Esophagus squamous epithelium (tissue), 5 donors: ENCODE results near the gene CD276. TPM values are rescaled to one million over a fixed set of nuclear protein-coding genes. Genes with fewer than 3 reads are reported as not detected.

Experiments
- DNase-seq: peaks from one replicate; lab custom pipeline; 2025; lab: John Stamatoyannopoulos, UW
- H3K27ac ChIP-seq, 4 donors: fragments of 200-600 bp; sonication (generic); one replicate each; pipeline ENCODE4 v1.5.1; 2016 to 2019; ENCODE audit warnings: mild to moderate bottlenecking in 1 of 4
- H3K27me3 ChIP-seq, 4 donors: fragments of 200-600 bp; sonication (generic); 1 replicate in 3 of 4; 2 replicates in 1 of 4; pipeline versions ENCODE4 v1.5.1 to v1.6.0; 2017 to 2021; ENCODE audit warnings: antibody characterized with exemption in 1 of 4
- H3K36me3 ChIP-seq, 3 donors: fragments of 200-600 bp; sonication (generic); one replicate each; pipeline ENCODE4 v1.5.1; 2016 to 2019
- H3K4me1 ChIP-seq, 3 donors: fragments of 200-600 bp; sonication (generic); one replicate each; pipeline ENCODE4 v1.5.1; 2017 to 2019
- H3K4me3 ChIP-seq, 4 donors: fragments of 200-600 bp; sonication (generic); 1 replicate in 3 of 4; 2 replicates in 1 of 4; pipeline ENCODE4 v1.5.1; 2016 to 2019; ENCODE audit warnings: mild to moderate bottlenecking in 2 of 4, moderate library complexity in 1 of 4
- H3K9me3 ChIP-seq, 3 donors: fragments of 200-600 bp; sonication (generic); one replicate each; pipeline ENCODE4 v1.5.1; 2016 to 2019
- POLR2A ChIP-seq, 4 donors: fragments of 450-650 bp; IDR thresholded peaks; one replicate each; pipeline ENCODE4 v1.6.1; 2017; ENCODE audit warnings: antibody characterized with exemption in 4 of 4, mild to moderate bottlenecking in 4 of 4, moderate library complexity in 3 of 4
- WGBS, 2 donors: methylation state at CpG; one replicate each; pipeline ENCODE4 v1.1.5; 2018; 5-methylcytosine and 5-hydroxymethylcytosine counted together
- intact Hi-C: fragments of 100-400 bp; cut with DNase I; formaldehyde crosslinking; loops from one replicate; pipeline ENCODE4 v1.15.0; 2022
- total RNA-seq, 4 donors: library from RNA; depleted of rRNA; stranded (reverse); fragments of >200 nt; gene quantifications; one replicate each; pipeline ENCODE4 v1.1.0, GENCODE V29; 2016
- TF ChIP-seq, protein P1 (sequence below), 6 experiments: fragments of 450-650 bp in 4 of 6; fragments of 200-600 bp in 2 of 6; sonication (generic) in 2 of 6; IDR thresholded peaks; one replicate each; pipeline ENCODE4 v1.5.1; 2016 to 2019; ENCODE audit warnings: antibody characterized with exemption in 6 of 6, mild to moderate bottlenecking in 4 of 6, moderate library complexity in 4 of 6
- donor health status: DM: yes; HTN: yes; CAD: no.

CD276 gene
- total RNA-seq, 4 donors from 2014 or later: 12.9 to 21.9 (median 19.1) TPM

DNA sequence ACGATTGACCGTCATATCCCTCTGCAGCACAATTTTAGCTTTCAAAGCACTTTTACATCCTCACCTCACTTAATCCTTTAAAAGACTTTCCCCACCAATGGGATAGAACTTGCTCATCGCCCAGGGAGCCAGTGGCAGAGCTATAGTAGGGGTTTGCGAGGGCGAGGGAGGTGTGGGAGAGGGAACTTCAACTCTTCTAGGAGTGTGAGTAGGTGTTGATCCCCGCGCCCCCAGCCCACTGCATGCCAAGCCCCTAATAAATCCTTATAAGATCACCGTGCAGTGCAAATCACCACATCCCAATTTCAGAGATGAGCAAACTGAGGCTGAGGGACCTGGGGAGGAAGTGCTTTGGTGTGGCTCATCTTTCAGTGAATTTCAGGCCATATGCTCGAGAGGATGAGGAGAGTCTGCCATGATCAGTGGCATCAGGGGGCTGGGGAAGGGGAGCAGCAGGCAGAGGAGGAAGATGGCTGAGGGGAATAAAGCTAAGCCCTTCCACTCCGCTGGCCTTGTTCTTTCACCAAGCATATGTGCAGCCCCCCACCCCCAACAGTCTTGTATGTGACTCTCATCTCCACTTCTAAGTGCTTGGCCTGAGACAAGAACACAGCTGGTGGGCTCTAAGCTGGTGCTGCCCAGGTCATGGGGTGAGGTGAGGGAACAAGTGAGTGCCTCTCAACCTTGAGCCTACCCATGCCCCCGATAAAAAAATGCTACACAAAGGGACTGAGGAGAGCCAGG is 63.8 kb downstream of the CD276 start:
- no peaks in the 10 kb centered on the region for H3K36me3 ChIP-seq
- H3K27ac ChIP-seq: no peak overlapping the region
- DNase-seq: no peak
- H3K4me1 ChIP-seq: peaks cover 5 to 33% (median 8%) of the 10 kb centered on the region in 3 donors
- intact Hi-C loops: no loop called here
- peaks cover 0 to 22% (median 5%) of the 10 kb centered on the region in 4 donors for H3K27me3 ChIP-seq
- 84 to 85% methylated on average over 7 to 10 of the region's 11 CpGs for WGBS, 2 donors
- TF ChIP-seq, protein P1, sequence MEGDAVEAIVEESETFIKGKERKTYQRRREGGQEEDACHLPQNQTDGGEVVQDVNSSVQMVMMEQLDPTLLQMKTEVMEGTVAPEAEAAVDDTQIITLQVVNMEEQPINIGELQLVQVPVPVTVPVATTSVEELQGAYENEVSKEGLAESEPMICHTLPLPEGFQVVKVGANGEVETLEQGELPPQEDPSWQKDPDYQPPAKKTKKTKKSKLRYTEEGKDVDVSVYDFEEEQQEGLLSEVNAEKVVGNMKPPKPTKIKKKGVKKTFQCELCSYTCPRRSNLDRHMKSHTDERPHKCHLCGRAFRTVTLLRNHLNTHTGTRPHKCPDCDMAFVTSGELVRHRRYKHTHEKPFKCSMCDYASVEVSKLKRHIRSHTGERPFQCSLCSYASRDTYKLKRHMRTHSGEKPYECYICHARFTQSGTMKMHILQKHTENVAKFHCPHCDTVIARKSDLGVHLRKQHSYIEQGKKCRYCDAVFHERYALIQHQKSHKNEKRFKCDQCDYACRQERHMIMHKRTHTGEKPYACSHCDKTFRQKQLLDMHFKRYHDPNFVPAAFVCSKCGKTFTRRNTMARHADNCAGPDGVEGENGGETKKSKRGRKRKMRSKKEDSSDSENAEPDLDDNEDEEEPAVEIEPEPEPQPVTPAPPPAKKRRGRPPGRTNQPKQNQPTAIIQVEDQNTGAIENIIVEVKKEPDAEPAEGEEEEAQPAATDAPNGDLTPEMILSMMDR (IDR thresholded peaks at IDR 0.05): no peak
- TF ChIP-seq POLR2A (IDR thresholded peaks at IDR 0.05): no peak
- H3K9me3 ChIP-seq: no peaks in the 10 kb centered on the region
- H3K4me3 ChIP-seq: no peak overlapping the region

DNA sequence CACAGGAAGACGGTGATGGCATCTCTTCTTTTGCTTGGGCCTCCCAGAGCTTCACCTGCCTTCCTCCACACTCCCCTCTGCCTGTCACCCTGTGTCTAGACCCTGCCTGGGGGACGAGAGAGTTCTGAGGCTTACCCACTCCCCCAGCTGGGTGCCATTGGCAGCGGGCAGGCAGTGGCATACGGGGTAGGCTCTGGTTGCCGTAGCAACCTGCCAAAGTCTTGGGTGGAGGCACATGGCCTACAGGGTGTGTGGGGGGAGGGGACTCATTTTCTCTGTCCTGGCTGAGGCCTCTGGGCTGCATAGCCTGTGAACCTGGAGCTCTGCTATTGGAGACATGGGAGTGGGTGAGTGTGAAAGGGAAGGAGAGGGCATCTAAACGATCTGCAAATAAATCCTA is 64.5 kb downstream of the CD276 start:
- WGBS, 2 donors: 68 to 69% methylated on average over 5 to 6 of the region's 6 CpGs
- Histone ChIP-seq H3K4me1 (peaks cover 5 to 35% (median 8%) of the 10 kb centered on the region in 3 donors), H3K9me3 (no peaks in the 10 kb centered on the region), H3K27ac (no peak overlapping the region), H3K27me3 (peaks cover 0 to 29% (median 8%) of the 10 kb centered on the region in 4 donors), H3K36me3 (no peaks in the 10 kb centered on the region), H3K4me3 (no peak overlapping the region)
- intact Hi-C loops: no loop called here
- TF ChIP-seq, protein P1 (IDR thresholded peaks at IDR 0.05): no peak
- TF ChIP-seq POLR2A (IDR thresholded peaks at IDR 0.05): no peak
- DNase-seq: no peak

DNA sequence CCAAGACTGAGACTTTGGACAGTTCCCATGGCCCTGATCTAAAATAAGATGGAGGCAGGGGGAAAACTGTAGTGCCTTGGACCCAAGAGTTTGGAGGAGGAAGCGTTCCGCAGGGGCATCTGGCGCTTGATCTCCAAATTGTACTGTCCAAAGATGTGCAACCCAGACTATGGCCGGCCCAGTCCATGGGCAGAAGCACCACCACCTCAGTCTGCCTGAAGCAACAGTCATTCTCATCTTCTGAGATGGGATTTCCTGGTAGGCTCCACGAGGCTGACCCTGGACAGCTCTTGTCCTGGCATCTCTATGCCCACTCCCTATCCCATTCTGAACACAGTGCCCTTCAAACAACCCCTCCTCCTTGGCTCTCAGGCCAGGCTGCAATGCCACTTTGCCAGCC is 65.3 kb downstream of the CD276 start:
- Histone ChIP-seq H3K27ac (no peak overlapping the region), H3K9me3 (no peaks in the 10 kb centered on the region), H3K36me3 (no peaks in the 10 kb centered on the region), H3K4me1 (peaks cover 5 to 43% (median 8%) of the 10 kb centered on the region in 3 donors), H3K27me3 (peaks cover 0 to 36% (median 8%) of the 10 kb centered on the region in 4 donors), H3K4me3 (no peak overlapping the region)
- DNase-seq: no peak
- 73 to 78% methylated on average over 5 of the region's 5 CpGs for WGBS, 2 donors
- intact Hi-C loops: no loop called here
- TF ChIP-seq POLR2A (IDR thresholded peaks at IDR 0.05): no peak
- TF ChIP-seq, protein P1 (IDR thresholded peaks at IDR 0.05): no peak

DNA sequence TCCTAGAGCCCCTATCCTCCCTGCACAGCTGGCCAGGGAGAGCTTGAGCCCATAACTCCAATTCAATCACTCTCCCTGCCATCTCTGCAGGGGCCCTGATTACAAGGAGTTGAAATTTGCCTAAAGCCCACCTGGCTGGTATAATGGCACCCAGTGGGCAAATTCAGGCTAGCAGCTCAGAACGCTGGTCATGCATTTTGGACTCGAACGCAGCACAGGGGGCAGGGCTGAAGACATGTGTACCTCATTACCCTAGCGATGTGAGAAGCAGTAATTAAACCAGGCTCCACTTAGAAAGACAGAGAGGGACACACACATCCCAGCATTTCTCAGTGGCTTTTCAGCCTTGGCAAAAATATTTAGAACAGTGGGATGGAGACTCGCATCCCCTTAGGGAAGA is 65.8 kb downstream of the CD276 start:
- Histone ChIP-seq H3K4me1 (peaks cover 5 to 40% (median 8%) of the 10 kb centered on the region in 3 donors), H3K27ac (no peak overlapping the region), H3K36me3 (no peaks in the 10 kb centered on the region), H3K4me3 (no peak overlapping the region), H3K9me3 (no peaks in the 10 kb centered on the region), H3K27me3 (peaks cover 0 to 36% (median 8%) of the 10 kb centered on the region in 4 donors)
- WGBS, 2 donors: 85 to 95% methylated on average over 5 of the region's 5 CpGs
- intact Hi-C loops: no loop called here
- DNase-seq: no peak
- no peak for TF ChIP-seq POLR2A (IDR thresholded peaks at IDR 0.05)
- TF ChIP-seq, protein P1 (IDR thresholded peaks at IDR 0.05): no peak

DNA sequence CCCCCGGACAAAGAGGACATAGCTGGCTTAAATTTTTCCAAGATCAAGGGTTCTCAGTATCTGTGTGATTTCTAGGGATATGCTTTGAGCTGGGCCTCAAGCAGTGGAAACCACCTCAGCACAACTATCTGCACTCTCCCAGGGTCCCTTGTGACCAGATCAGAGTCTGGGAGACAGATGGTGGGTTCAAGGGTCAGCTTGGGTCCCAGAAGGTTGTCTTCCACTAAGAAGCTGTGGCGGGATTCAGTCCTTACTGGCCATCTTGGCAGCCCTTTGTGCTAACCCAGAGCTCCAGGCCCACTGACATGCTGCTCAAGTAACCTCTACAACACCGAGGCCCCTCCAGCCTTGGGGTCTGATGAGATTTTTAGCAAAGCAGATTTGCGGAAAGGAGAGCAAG is 66.3 kb downstream of the CD276 start:
- H3K4me1 ChIP-seq: peaks cover 5 to 40% (median 8%) of the 10 kb centered on the region in 3 donors
- no peak for TF ChIP-seq POLR2A (IDR thresholded peaks at IDR 0.05)
- TF ChIP-seq, protein P1 (IDR thresholded peaks at IDR 0.05): no peak
- H3K27ac ChIP-seq: no peak overlapping the region
- peaks cover 0 to 36% (median 8%) of the 10 kb centered on the region in 4 donors for H3K27me3 ChIP-seq
- no peaks in the 10 kb centered on the region for H3K36me3 ChIP-seq
- DNase-seq: no peak
- H3K4me3 ChIP-seq: no peak overlapping the region
- no peaks in the 10 kb centered on the region for H3K9me3 ChIP-seq
- 78 to 95% methylated on average over 2 to 4 of the region's 4 CpGs for WGBS, 2 donors
- intact Hi-C loops: no loop called here
